GM19328 (cell line): Measurements from ENCODE around the gene ARRDC2.
"Not testable (repeated sequence)": the region's sequence is repeated elsewhere in the genome, so short reads cannot be mapped to it uniquely, and the experiment has no call there.

Experiments
- ATAC-seq: cut with Tn5 transposase; IDR thresholded peaks from one replicate; pipeline ENCODE4 v1.9.1; 2021; ENCODE audit warnings: mild to moderate bottlenecking, moderate library complexity; ENCODE audit not compliant: unreplicated experiment

Gene ARRDC2

DNA sequence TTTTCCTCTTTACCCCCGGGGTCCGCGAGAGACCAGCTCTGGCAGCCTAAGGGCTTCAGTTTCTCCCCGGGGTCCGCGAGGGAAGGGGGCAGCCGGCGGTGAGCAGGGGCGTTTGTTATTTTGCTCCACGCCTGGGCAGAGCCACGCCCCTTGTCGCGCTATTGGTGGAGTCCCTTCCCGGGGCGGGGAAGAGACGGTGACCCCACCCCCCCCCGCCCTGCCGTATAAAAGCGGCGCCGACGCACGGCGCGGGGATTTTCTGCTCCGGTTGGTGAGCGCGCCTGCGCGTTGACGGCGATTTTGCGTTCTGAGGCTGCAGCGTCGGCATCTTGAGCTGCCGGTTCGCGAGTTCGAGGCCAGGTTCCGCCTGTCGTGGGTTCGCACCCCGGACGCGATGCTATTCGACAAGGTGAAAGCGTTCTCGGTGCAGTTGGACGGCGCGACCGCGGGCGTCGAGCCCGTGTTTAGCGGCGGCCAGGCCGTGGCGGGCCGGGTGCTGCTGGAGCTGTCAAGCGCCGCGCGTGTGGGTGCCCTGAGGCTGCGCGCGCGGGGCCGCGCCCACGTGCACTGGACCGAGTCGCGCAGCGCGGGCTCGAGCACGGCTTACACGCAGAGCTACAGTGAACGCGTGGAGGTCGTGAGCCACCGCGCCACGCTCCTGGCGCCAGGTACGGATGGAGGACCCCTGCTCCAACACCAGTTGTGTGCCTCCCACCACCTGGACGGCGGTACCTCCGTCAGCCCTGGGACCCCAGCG, at the start of gene ARRDC2:
Gene ARRDC2 (plus strand): TSS at position 254 of the 757 bp plus-strand sequence. CDS start 141 bp downstream, at position 395.
- peak; percentile 68 for ATAC-seq

DNA sequence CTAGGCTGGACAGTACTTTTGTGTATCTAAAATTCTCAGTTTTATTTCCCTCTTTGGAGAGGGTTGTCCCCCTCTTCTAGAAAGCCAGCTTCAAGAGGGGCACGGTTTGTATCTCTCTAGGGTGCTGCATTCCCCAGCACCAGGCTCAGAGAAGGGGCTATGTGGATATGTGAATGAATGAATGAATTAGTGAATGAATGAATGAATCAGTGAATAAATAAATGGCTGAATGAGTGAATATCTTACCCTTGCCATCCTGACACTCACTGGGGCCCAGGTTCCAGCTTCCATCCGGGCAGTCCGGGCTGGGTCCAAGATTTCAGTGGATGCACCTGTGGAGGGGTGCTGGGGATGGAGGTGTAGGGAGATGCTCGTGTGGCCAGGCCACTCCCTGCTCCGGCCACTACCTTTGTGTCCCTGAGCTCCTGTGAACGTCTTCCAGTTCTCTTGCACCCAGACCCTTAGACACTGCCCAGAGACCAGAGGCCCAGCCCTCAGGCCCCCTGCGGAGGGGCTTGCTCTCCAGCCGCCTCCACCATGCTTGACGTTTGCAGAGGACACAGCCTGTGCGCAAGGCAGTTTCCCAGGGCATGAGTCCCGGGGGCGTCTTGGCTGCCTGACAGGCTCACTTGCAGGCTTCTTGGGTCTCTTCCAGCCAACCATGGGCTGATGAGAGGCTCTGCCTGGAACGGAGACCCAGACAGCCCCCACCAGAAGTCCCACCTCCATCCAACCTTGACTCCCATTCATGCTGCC, 43.9 kb upstream of the ARRDC2 start:
- no peak for ATAC-seq

DNA sequence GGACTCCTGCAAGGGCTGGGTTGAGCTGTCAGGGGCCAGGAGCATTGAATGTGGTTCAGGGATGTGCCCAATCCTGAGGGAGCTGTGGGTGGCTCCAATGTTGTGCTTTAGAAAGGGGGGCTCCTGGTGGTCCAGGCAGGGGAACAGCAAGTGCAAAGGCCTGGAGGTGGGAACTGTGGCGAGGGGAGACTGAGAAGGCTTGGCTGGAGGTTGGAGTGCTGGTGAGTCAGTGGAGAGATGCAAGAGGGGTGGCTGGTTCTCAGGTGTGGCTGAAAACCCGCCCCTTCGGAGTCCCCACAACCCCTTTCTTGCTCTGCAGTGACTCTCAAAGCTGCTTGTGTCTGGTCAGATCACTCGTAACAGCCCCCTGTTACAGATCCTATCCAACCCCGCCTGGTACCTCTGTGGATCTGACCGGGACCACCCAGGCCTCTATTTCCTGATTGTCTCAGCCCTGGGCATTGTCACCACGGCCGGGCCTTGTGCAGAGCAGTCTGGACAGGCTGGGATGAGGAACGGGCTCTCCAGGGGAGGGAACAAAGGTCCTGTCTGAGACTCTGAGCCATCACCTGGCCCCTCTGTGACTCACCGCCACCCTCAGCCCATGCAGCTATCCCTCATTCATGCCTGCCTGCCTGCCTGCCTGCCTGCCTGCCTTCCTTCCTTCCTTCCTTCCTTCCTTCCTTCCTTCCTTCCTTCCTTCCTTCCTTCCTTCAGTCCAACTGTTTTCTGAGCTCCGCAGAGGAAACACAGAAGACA, 42.4 kb upstream of the ARRDC2 start:
- ATAC-seq: no peak

DNA sequence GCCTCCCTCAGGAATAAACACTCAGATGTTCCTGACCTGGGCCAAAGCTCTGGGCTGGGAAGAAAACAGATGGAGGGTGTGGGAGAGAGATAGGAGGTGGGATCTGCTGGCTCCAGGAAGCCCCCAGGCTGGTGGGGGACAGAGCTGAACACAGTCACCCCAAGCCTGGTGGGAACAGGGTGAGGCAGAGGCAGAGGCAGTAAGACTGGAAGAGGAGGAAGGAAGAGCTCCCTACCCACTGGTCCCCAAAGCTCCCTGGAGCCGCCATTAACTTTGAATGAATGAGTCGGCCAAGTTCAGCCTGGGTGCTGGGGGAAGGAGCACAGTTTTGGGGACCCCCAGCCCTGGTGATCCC, 41.9 kb upstream of the ARRDC2 start:
- no peak for ATAC-seq

DNA sequence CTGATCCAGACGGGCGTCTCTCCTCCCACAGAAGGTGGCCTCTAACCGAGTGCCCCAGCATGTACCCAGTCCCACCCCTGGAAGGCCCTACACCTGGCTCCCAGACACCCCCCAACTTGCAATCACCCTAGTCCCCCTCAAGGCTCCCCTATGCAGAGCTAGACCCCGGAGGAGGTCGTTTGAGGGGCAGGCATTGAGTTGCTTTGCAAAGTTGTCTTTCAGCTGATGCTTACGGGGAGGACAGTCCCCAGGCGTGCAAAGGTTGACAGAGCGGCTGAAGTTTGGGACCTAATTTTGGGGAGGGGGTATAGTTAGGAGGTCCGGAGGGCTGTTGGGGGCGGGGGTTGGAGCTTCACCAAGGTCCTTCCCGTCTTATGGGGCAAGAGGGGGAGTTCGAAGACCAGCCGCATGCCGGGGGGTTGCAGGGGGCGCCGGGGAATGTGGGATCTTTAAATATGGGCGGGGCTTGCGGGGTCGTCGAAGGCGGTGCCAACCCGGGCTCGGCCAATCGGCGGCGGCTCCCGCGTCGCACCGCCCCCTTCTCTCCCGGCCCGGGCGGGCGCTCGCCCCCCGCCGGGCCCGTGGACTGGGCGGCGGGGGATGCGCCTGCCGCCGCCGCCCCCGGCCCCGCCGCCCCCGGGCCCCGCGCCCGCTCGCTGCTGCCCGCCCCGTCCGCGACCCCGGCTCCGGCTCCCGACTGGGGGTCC, 41.3 kb upstream of the ARRDC2 start, which contains the start of gene KCNN1:
Gene KCNN1 (plus strand): TSS at position 558 of the 707 bp plus-strand sequence. CDS start 6,782 bp downstream, outside the sequence.
- no peak for ATAC-seq

DNA sequence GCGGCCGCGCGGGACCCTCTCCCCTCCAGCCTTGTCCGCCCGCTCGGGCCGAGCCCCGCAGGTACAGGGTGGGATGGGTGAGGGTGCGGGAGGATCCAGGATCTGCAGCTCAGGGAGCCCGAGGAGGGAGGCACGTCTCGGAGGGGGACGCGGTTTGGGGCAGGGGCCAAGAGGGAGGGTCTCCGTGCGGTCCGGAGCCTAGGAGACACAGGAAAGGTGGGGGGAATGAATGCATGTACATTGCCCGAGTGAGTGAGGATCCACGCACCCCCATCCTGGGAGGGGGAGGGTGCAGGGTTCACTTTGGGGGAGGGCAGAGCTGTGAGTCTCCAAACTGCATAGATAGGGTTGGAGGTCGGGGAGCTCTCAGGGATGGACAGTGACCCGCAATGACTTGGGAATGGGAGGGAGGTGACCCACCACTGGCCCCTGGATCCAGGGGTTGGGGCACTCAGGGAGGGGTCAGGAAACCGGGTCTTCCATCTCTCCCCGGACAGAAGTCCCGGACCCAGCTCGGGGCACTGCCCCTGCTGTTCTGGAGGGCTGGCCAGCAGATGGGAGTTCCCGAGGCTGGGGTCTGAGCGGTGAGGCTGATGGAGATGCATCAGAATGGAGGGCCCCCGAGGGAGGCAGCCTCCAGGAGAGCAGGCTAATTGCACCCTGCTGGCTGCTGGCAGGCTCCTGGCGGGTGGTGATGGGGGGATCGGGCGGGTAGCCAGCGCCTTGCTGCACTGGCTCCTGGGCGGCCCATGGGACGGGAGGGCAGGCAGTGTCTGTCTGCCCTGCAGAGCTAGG, 40.5 kb upstream of the ARRDC2 start:
- ATAC-seq: no peak

DNA sequence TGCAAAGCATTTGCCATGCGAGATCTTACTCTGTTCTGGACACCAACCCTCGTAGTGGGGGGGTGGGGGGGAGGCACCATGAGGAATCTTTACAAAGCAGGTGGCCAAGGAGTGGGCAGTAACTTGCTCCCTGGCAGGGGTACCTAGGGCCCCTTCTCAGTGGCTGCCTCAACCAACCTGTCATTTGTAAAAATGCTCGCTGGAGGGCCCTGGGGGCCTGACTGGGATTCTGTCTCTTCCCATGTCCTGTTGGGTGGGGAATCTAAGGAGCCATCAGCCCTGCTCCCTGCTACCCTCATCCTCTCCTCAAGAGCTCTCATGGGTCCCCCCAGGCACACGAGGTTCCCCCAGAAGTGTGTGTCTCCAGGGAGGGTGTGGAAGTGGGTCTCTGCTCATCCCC, 39.6 kb upstream of the ARRDC2 start:
- ATAC-seq: no peak

DNA sequence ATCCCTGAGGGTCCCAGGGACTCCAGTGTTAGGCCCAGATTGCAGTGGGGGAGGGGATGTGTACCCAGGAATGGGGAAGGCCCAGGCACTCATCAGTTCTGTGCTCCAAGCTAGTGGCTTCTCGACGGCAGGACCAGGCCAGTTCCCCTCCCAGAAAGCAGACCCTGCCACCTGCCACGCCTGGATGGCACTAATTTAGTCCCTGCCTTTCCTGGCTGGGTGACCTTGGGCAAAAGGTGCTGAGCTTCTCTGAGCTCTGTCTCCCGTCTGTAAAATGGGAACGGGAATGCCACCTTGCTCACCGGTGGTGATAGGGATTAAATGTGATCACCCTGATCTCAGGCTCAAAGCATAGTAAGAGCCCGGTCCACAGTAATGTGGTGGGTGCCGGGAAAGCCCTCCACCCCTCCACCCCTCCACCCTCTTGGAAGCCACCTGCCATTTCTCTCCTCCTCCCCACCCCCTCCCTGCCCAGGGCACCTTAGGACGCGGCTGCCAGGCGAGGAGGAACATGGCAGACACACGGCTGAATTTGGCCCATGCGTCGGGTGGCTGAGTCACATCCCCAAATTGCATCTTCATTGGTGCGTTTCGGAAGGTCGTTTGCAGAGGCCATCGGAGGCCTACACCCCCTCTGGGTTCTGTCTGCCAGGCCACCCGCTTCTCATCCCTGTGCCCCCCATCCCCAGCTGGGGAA, 38.7 kb upstream of the ARRDC2 start:
- no peak for ATAC-seq

DNA sequence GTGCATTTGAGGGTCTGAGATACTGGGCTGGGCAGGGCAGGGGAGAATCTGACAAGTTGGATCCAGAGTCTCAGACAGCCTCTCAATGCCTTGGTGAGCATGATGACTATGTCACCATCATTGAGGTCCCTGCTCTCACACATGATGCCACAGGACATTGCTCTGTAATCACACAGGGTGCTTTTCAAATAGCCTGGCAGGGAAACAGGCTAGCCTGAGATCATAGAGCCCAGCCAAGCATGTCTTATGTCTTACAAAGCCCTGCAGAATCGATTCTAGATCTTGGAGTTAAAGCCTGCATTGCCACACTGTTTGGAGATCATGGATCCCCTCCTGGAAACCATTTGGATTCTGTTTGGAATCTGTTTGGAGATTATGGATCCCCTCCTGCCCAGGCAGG, 35.7 kb upstream of the ARRDC2 start:
- no peak for ATAC-seq

DNA sequence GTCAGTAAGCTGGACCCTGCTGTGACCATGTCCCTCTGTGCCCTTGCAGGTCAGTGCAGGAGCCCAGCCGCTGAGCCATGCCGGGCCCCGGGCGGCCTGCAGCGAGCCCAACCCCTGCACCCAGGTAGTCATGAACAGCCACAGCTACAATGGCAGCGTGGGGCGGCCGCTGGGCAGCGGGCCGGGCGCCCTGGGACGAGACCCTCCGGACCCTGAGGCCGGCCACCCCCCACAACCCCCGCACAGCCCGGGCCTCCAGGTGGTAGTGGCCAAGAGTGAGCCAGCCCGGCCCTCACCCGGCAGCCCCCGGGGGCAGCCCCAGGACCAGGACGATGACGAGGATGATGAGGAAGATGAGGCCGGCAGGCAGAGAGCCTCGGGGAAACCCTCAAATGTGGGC, 34.2 kb upstream of the ARRDC2 start:
- no peak for ATAC-seq

DNA sequence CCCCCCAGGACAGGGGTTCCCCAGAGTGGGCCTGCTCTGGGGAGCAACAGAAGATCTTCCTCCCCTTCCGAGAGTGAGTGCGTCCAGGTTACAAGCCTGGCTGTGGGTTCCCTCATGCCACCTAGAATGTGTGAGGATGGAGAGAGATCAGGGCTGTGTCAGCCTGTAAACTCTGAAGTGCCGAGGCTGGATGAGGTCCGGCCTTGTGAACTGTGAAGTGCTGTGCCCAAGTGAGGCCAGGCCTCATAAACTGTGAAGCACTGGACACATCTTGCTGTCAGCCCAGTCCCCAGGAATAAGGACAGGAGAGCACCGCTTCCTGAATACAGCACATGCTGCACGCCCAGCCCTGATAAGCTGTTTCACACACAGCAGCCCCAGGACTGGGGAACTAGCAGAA, 33.4 kb upstream of the ARRDC2 start:
- ATAC-seq: no peak

DNA sequence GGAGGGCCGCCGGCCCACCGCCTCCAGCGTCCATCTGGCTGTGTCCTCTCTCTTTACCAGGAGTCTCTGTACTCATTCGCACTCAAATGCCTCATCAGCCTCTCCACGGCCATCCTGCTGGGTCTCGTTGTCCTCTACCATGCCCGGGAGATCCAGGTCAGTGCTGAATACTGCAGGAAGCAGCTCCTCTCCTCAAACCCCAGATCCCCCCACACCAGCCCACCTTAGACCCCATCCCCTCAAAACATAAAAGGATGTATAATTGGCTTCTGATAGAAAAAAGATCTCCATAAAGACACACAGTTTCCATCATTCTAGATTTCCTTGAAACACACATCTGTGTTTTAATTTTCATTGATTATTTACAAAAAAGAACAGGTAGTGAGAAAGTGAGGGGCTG, 32.9 kb upstream of the ARRDC2 start:
- no peak for ATAC-seq

DNA sequence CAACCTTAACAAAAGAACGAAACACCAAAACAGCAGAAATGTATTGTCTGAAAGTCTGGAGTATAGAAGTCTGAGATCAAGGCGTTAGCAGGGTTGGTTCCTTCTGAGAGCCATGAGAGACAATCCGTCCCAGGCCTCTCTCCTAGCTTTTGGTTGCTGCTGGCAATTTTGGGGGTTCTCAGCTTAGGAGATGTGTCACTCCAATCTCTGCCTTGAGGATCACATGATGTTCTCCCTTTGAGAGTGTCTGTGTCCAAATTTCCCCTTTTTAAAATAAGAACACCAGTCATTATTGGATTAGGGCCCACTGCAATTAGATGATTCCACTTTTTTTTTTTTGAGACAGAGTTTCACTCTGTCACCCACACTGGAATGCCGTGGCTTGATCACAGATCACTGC, 30.9 kb upstream of the ARRDC2 start:
- no peak for ATAC-seq

DNA sequence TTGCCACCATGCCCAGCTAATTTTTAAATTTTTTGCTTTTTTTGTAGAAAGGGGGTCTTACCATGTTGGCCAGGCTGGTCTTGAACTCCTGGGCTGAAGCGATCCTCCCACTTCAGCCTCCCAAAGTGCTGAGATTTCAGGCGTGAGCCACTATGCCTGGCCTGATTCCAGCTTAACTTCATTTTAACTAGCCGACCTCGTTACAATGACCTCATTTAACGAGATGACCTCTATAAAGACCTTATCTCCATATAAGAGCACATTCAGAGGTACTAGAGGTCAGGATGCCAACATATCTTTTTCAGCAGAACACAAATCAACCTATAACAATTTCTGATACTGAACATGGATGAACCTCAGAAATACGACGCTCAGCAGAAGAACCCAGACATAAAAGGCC, 30.5 kb upstream of the ARRDC2 start:
- no peak for ATAC-seq

DNA sequence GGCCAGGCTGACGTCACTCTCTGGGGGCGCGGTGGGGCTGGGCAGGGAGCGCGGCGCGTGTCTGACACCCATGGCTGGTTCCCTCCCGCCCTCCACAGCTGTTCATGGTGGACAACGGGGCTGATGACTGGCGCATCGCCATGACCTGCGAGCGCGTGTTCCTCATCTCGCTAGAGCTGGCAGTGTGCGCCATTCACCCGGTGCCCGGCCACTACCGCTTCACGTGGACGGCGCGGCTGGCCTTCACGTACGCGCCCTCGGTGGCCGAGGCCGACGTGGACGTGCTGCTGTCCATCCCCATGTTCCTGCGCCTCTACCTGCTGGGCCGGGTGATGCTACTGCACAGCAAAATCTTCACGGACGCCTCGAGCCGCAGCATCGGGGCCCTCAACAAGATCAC, 26.4 kb upstream of the ARRDC2 start:
- no peak for ATAC-seq

DNA sequence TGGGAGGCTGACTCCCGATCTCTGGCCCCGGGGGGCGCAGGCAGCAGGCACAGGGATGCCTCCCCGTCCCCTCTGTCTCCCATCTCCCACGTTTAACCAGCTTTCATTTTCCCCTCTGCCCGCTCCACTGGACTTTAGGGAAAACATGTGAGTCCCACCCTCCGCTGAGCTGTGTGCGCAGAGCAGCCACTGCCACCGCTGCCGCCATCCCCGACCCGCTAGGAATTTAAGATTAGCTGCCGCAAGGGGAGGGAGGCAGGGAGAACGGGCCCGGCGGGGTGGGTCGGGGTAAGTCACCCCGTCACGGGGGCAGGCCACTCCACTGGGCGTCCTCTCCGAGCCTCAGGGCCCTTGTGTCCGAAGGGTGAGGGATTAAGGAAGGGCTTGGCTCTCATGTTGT, 25.5 kb upstream of the ARRDC2 start:
- ATAC-seq: no peak

DNA sequence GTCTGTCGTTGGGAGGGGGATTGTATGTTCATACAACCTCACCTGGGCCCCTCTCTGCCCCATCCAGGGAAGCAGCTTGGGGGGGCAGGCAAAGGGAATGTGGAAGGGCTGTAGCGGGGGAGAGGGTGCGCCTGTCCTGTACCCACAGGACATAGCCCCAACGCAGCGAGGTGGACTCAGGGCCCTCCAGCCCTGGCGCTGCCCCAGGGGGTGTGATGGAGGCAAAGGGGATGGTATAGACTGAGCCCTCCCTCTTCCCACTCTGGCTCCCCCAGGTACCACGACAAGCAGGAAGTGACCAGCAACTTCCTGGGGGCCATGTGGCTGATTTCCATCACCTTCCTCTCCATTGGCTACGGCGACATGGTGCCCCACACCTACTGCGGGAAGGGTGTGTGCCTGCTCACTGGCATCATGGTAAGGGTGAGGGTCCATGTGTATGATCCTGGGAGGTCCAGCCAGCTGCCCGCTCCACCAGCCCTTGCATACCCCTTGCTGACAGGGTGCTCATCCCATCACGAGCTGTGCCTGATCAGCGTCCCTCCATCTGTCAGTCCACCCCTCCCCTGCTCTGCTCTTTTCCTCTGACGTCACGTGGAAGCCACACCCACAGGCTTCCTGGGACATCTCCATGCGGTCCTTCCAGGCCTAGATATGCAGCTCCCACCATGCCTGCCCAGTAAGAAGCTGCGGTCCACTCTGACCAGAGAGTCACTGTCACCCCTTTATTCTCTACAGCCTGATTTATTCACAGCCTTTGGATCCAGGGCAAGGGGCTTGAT, 22.7 kb upstream of the ARRDC2 start:
- ATAC-seq: no peak

DNA sequence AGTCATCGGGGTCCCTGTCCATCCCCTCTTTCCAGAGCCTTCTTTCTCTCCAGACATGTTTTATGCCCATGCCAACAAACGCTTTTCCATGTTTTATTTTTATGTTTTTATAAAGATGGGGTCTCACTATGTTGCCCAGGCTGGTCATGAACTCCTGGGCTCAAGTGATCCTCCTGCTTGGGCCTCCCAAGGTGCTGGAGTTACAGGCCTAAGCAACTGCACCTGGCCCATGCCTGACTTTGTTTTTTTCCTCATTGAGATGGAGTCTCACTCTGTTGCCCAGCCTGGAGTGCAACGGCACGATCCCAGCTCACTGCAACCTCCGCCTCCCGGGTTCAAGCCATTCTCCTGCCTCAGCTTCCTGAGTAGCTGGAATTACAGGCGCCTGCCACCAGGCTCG, 21.4 kb upstream of the ARRDC2 start:
- not testable (repeated sequence) for ATAC-seq

DNA sequence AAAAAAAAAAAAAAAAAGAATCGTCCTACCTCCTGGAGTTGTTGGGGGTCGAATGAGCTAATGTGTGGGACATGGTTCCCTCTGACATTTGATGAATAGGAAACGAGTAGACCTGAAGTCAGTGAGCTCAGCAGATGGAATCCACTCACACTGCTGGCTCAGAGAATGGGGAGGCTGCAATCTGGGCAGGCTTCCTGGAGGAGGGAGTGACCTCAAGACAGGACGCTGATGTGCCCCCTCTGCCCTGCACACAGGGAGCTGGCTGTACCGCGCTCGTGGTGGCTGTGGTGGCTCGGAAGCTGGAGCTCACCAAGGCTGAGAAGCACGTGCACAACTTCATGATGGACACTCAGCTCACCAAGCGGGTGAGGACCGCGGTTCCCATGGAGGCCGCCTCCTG, 19.8 kb upstream of the ARRDC2 start:
- ATAC-seq: no peak
